Endothelial cell of umbilical vein (primary cell): ENCODE measurements around the gene PBOV1. TPM values are rescaled to one million over a fixed set of nuclear protein-coding genes. Genes with fewer than 3 reads are reported as not detected.

Experiments used
- BruUV-seq: library from RNA; stranded (reverse); fragments of 400-500 nt; replicated peaks from 2 replicates; lab custom pipeline; 2021; lab: Mats Ljungman, UMichigan
- CTCF ChIA-PET: fragments of 300-600, 350-600 bp; sonication (Branson Sonifier 250); formaldehyde crosslinking; loops from one replicate; lab custom pipeline; 2021; ENCODE audit warnings: antibody characterized with exemption, inconsistent platforms; lab: Charles Lee
- POLR2A ChIA-PET: fragments of 300-600, 350-600 bp; sonication (Branson Sonifier 250); formaldehyde crosslinking; loops from one replicate; lab custom pipeline; 2021; ENCODE audit warnings: antibody characterized with exemption, inconsistent platforms; lab: Charles Lee
- DNase-seq: peaks from one replicate; pipeline ENCODE4 v3.0.0-alpha.2; 2011; ENCODE audit warnings: low read depth, low spot score
- FAIRE-seq: peaks from 2 replicates; lab custom pipeline; 2011; peaks lifted over from hg19 to GRCh38; lab: Jason Lieb, UNC
- H2AFZ ChIP-seq: 2 replicates; pipeline ENCODE4 v1.6.0; 2012; ENCODE audit warnings: low read depth, low read length, control low read depth, inconsistent platforms
- H3K27ac ChIP-seq: 2 replicates; pipeline ENCODE4 v1.5.1; 2011; ENCODE audit warnings: low read depth, mild to moderate bottlenecking, control low read depth, low read length, moderate library complexity; ENCODE audit not compliant: insufficient read depth
- H3K27me3 ChIP-seq, 2 experiments: 2 replicates each; pipeline versions ENCODE4 v1.6.0 to v1.6.1; 2011; ENCODE audit warnings: low read length in 2 of 2, mixed read lengths in 1 of 2; ENCODE audit not compliant: control insufficient read depth in 2 of 2, insufficient read depth in 2 of 2
- H3K36me3 ChIP-seq, 2 experiments: 2 replicates in 1 of 2; 3 replicates in 1 of 2; pipeline ENCODE4 v1.5.1; 2011; ENCODE audit warnings: low read length in 2 of 2, mild to moderate bottlenecking in 1 of 2, moderate library complexity in 1 of 2; ENCODE audit not compliant: control insufficient read depth in 2 of 2, insufficient read depth in 2 of 2; ENCODE audit errors: extremely low read depth in 1 of 2
- H3K4me1 ChIP-seq: 3 replicates; pipeline ENCODE4 v1.5.1; 2011; ENCODE audit warnings: mild to moderate bottlenecking, low read length; ENCODE audit not compliant: control insufficient read depth, insufficient read depth; ENCODE audit errors: extremely low read depth
- H3K4me2 ChIP-seq: 2 replicates; pipeline ENCODE4 v1.6.1; 2011; ENCODE audit warnings: low read length, control low read depth, mixed read lengths; ENCODE audit not compliant: insufficient read depth
- H3K4me3 ChIP-seq, 3 experiments: fragments of 200-600 bp in 1 of 3; sonication (generic), shearing (Covaris generic) in 1 of 3; replicated peaks in 1 of 3; 2 replicates each; pipeline ENCODE4 v1.5.1; 2011 to 2016; ENCODE audit warnings: control low read depth in 3 of 3, low read length in 3 of 3, mild to moderate bottlenecking in 2 of 3, inconsistent platforms in 1 of 3, low read depth in 1 of 3, moderate library complexity in 1 of 3; ENCODE audit not compliant: insufficient read depth in 1 of 3
- H3K79me2 ChIP-seq: 2 replicates; pipeline ENCODE4 v1.6.0; 2012; ENCODE audit warnings: low read length, inconsistent platforms; ENCODE audit not compliant: control insufficient read depth, insufficient read depth
- H3K9ac ChIP-seq: replicated peaks from 2 replicates; pipeline ENCODE3; 2011; ENCODE audit warnings: low read length, control low read depth; ENCODE audit not compliant: insufficient read depth; ENCODE audit errors: extremely low read depth
- H3K9me1 ChIP-seq: replicated peaks from 3 replicates; pipeline ENCODE4 v1.6.0; 2011; ENCODE audit warnings: mild to moderate bottlenecking, low read length; ENCODE audit not compliant: control insufficient read depth, insufficient read depth; ENCODE audit errors: extremely low read depth
- H3K9me3 ChIP-seq: replicated peaks from 2 replicates; pipeline ENCODE4 v1.5.1; 2012; ENCODE audit warnings: low read length, inconsistent platforms; ENCODE audit not compliant: control insufficient read depth, insufficient read depth
- H4K20me1 ChIP-seq: replicated peaks from 2 replicates; pipeline ENCODE3; 2011; ENCODE audit warnings: mild to moderate bottlenecking, low read length; ENCODE audit not compliant: control insufficient read depth, insufficient read depth; ENCODE audit errors: extremely low read depth
- CTCF ChIP-seq, 2 donors: IDR thresholded peaks; 1 replicate in 1 of 2; 2 replicates in 1 of 2; pipeline ENCODE4 v1.5.1; 2011; ENCODE audit warnings: low read length in 2 of 2, mild to moderate bottlenecking in 2 of 2, moderate library complexity in 2 of 2, control low read depth in 1 of 2, inconsistent platforms in 1 of 2, low read depth in 1 of 2; ENCODE audit not compliant: insufficient read depth in 1 of 2; ENCODE audit errors: extremely low read depth in 1 of 2
- EZH2 ChIP-seq: IDR thresholded peaks from 2 replicates; pipeline ENCODE4 v1.6.1; 2012; ENCODE audit warnings: borderline replicate concordance, low read depth, mild to moderate bottlenecking, moderate library complexity, low read length, inconsistent platforms; ENCODE audit not compliant: severe bottlenecking
- FOS ChIP-seq: IDR thresholded peaks from 2 replicates; pipeline ENCODE4 v1.6.1; 2011; ENCODE audit warnings: mild to moderate bottlenecking, low read length, moderate library complexity, borderline replicate concordance; ENCODE audit not compliant: insufficient read depth
- GATA2 ChIP-seq: IDR thresholded peaks from 2 replicates; pipeline ENCODE4 v1.7.0; 2011; ENCODE audit warnings: low read depth, mild to moderate bottlenecking, moderate library complexity, mixed read lengths, low read length; ENCODE audit not compliant: insufficient read length, insufficient read depth
- JUN ChIP-seq: IDR thresholded peaks from 2 replicates; pipeline ENCODE4 v1.6.1; 2011; ENCODE audit warnings: borderline replicate concordance, low read depth; ENCODE audit not compliant: insufficient read length, insufficient read depth
- MYC ChIP-seq: IDR thresholded peaks from one replicate; pipeline ENCODE4 v1.6.1; 2011; ENCODE audit warnings: mild to moderate bottlenecking, low read depth, low read length
- POLR2A ChIP-seq: IDR thresholded peaks from 2 replicates; pipeline ENCODE4 v1.6.1; 2012; ENCODE audit warnings: low read depth, mild to moderate bottlenecking, control low read depth, low read length
- POLR2AphosphoS5 ChIP-seq: IDR thresholded peaks from 2 replicates; pipeline ENCODE4 v1.6.1; 2012; ENCODE audit warnings: low read depth, mild to moderate bottlenecking, control low read depth, low read length, moderate library complexity; ENCODE audit not compliant: insufficient read depth
- dilution Hi-C: fragments of 300-500 bp; cut with MboI; formaldehyde crosslinking; loops from one replicate; pipeline ENCODE4 v1.15.0; 2019; ENCODE audit warnings: low sequenced_read_pairs; ENCODE audit not compliant: extremely low pct_ligation_motif_present
- intact Hi-C: fragments of 100-400 bp; cut with micrococcal nuclease; formaldehyde crosslinking; loops from one replicate; pipeline ENCODE4 v1.10.0; 2022
- polyA plus RNA-seq, 4 experiments: library from polyadenylated mRNA; depleted of rRNA in 3 of 4; stranded (reverse) in 3 of 4; unstranded in 1 of 4; fragments of >200 nt; gene quantifications; 2 replicates each; pipeline versions ENCODE4 v1.2.1 to v1.2.3, GENCODE V29; 2011 to 2012; ENCODE audit warnings: missing spikeins in 1 of 4
- total RNA-seq: library from RNA; stranded (reverse); gene quantifications from 2 replicates; pipeline ENCODE4 v1.2.3, GENCODE V29; 2021
- TF ChIP-seq, protein P1 (sequence below): IDR thresholded peaks from 2 replicates; pipeline ENCODE4 v1.6.1; 2011; ENCODE audit not compliant: insufficient read depth, insufficient read length

The PBOV1 gene
- total and polyA plus RNA-seq, 2 donors (not counting 3 experiments of a cell fraction or from before 2014, with no cell fraction given), result not detected

DNA sequence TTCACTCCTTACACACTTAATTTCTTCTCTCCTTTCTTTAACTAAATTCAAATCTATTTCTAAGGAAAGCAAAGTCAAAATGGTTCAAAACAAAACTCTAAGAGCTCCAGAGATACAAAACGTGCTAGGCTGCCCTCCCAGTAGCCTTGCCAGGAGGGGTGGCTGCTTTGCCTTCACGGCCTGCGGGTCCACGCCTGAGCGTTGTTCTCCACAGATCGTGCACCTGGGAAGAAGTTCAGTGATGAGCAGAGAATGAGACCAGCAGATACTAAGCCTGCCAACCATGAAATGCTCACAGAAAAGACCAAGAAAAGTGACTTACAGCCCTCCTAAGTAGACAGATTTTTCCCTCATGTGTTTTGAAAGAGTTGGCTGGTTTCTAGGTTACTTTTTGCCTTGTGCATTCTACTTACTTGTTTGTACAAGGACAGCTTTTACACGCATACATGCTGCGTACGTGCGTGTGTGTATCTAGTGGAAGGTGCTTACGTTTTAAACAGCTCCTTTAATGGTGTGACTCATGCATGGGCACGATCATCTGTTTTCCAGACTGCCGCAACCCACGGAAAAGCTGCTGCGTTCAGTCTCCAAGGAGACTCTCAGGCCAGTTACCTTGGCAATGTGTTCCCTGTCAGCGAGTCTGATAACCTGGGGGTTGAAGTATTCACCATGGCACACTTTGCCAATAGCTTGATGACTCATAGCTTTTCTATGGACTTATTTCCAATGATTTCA, 32.4 kb upstream of the PBOV1 start:
- POLR2A ChIA-PET, result no interaction called here
- H2AFZ ChIP-seq, result no peak overlapping the region

GRCh38 chr6:138250053-138250452, 31.8 kb upstream of the PBOV1 start:
- Histone ChIP-seq H3K79me2 (no peaks in the 10 kb centered on the region), H3K9me1 (no peaks in the 10 kb centered on the region), H3K27me3 (no peaks in the 10 kb centered on the region), H3K4me1 (peaks cover 4% of the 10 kb centered on the region), H3K4me3 (no peak overlapping the region), H2AFZ (no peak overlapping the region), H3K4me2 (no peak overlapping the region), H4K20me1 (no peaks in the 10 kb centered on the region), H3K9me3 (no peaks in the 10 kb centered on the region), H3K36me3 (no peaks in the 10 kb centered on the region), H3K27ac (no peak overlapping the region), H3K9ac (no peak overlapping the region)
- CTCF ChIA-PET, result interaction anchor here (1.2 kb wide), 1 partner anchor 65 kb away, joined by 3 read pairs; no protein-coding TSS in a partner anchor
- TF ChIP-seq POLR2AphosphoS5 (no peak), GATA2 (no peak), EZH2 (no peak), MYC (no peak), JUN (no peak), CTCF (IDR thresholded peaks at IDR 0.05; ENCODE audit: extremely low read depth in 1 of 2, insufficient read depth in 1 of 2, low read depth in 1 of 2, low read length in 2 of 2) (no peak), FOS (no peak), POLR2A (no peak)
- TF ChIP-seq, protein P1, sequence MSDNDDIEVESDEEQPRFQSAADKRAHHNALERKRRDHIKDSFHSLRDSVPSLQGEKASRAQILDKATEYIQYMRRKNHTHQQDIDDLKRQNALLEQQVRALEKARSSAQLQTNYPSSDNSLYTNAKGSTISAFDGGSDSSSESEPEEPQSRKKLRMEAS, result no peak
- intact Hi-C loops (no loop called here), dilution Hi-C loops (no loop called here)
- no peak for FAIRE-seq
- DNase-seq, result no peak
- POLR2A ChIA-PET, result no interaction called here
- BruUV-seq, result no TSS peak

More for the DNA sequence above, 32.4 kb upstream of the PBOV1 start:
- Histone ChIP-seq H3K9ac (no peak overlapping the region), H3K27ac (no peak overlapping the region), H4K20me1 (no peaks in the 10 kb centered on the region), H3K36me3 (no peaks in the 10 kb centered on the region), H3K9me1 (no peaks in the 10 kb centered on the region), H3K4me3 (no peak overlapping the region), H3K27me3 (no peaks in the 10 kb centered on the region), H3K4me2 (no peak overlapping the region), H3K79me2 (no peaks in the 10 kb centered on the region), H3K4me1 (peaks cover 4% of the 10 kb centered on the region), H3K9me3 (no peaks in the 10 kb centered on the region)
- intact Hi-C loops, result no loop called here
- DNase-seq (peak; percentile 76), FAIRE-seq (no peak)
- no TSS peak for BruUV-seq
- TF ChIP-seq POLR2A (no peak), JUN (peak; percentile 47), EZH2 (no peak)
- dilution Hi-C loops, result no loop called here
- CTCF ChIA-PET, result interaction anchor here (1.2 kb wide), 1 partner anchor 66 kb away, joined by 3 read pairs; no protein-coding TSS in a partner anchor
